HG03066 (cell line): ENCODE data around the gene TSPAN16.
"Not testable (repeated sequence)": the region's sequence is repeated elsewhere in the genome, so short reads cannot be mapped to it uniquely, and the experiment has no call there.

Source experiments
- ATAC-seq: cut with Tn5 transposase; IDR thresholded peaks from one replicate; pipeline ENCODE4 v1.9.1; 2021; ENCODE audit warnings: low read depth; ENCODE audit not compliant: unreplicated experiment

Gene TSPAN16

DNA sequence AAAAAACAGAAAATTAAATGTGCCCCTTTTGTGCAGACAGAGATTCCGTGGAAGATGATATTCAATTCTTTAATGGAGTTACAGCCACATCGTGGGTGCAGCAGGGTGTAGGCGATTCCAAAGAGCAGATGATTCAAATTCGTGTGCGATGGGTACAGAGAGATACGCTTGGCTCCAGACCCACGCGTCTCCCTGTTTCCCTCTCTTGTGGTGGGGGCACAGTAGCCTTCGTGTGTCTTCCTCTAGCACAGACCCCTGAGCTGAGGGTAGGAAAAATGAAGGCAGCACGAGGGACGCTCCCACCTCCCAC, 4.8 kb downstream of the TSPAN16 start:
- ATAC-seq = no peak

DNA sequence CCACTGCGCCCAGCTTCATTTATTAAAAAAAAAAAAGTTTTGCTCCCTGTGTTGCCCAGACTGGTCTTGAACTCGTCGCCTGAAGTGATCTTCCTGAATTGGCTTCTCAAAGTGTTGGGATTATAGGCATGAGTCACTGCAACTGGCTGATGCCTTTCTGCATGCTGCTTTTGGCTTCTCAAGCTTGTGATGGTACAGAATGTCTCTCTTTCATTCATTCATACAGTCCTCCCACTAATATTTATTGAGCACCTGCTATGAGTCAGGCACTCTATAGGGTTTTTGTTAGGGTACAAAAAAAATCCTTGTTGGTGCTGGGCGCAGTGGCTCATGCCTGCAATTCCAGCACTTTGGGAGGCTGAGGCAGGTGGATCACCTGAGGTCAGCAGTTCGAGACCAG, 9.0 kb downstream of the TSPAN16 start:
- ATAC-seq = no peak

- ATAC-seq = no peak
Observed at GRCh38 chr19:11306337-11306736, 10.4 kb downstream of the TSPAN16 start.

- ATAC-seq = not testable (repeated sequence)
Observed at GRCh38 chr19:11320278-11320995, 24.5 kb downstream of the TSPAN16 start.

DNA sequence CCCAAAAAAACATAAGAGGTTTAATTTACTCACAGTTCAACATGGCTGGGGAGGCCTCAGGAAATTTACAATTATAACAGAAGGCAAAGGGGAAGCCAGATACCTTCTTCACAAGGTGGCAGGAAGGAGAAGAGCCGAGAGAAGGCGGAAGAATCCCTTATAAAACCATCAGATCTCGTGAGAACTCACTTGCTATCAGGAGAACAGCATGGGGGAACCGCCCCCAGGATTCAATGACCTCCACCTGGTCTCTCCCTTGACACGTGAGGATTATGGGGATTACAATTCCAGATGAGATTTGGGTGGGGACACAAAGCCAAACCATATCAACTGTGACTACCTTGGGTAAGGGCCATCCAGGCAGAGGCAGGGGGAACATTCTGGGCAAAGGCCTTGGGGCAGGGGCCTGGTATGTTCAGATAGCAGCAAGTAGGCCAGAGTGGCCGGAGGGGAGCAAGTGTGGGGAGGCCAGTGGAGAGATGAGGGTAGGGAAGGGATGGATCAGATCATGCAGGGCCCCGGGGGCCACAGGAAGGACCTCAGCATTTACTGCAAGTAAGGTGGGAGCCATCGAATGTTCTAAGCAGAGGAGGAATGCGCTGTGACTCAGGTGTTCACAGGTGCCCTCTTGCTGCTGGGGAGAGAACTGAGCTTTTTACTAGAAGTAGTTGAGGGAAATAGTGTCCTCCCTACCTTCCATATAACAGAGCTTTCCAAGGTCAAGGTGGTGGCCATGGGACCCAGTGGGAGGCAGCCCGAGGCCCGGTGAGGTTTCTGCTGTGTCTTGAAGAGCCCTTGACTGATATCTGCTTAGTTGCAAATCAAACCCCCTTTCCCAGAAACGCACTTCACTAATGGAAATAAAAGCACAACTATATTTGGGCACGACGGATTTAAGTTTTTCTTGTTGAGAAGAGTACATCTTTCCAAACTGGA, 25.5 kb downstream of the TSPAN16 start:
- no peak for ATAC-seq

- no peak for ATAC-seq
Observed at GRCh38 chr19:11322269-11323024, 26.5 kb downstream of the TSPAN16 start.

DNA sequence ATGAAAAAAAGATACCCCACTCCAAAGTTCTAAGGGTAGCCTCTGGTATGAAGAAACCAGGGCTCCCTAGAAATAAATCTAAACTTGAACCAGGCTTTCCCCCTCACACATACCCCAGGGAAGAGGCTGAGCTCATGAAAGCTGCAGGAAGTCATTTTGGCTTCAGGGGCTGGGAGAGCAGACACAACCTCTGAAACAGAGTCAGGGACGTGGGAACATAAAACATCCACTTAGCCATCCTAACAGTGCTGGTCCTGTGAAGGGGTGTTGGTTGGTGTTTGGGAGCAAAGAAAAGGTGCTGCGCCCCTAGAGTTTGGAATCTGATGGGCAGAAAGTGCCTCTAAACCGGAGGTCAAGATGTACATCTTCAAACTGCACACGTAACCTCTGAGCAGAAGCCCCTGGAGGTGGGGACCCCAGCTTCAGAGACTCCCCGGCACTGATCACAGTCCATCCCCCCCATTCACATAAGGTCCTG, 27.7 kb downstream of the TSPAN16 start:
- ATAC-seq = no peak

DNA sequence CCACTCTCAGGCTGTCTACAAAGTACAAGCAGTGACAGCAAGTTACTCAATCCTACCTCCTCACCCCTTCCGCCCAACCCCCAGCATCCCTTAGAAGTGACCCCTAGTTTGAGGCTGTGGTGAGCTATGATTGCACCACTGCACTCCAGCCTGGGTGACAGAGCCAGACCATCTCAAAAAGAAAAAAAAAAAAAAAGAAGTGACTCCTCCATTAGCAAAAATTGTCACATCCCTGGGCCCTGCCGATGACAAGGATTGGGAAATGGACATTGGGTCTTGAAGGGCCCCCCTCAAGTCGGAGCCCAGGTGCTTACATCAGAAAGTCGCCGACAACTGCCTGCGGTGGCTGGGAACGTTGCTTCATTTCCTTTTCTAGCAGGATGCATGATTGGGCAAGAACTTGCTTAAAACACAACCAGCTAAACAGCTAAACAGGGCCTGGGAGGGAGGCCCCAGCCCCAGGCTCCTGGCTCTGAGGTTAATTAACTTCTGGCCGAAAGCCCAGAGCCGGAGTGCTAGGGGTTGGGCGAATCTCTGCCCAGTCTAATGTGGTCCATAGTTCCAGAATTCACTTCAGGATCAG, 28.2 kb downstream of the TSPAN16 start:
- no peak for ATAC-seq

- ATAC-seq = no peak
Observed at GRCh38 chr19:11324748-11325389, 28.9 kb downstream of the TSPAN16 start.

DNA sequence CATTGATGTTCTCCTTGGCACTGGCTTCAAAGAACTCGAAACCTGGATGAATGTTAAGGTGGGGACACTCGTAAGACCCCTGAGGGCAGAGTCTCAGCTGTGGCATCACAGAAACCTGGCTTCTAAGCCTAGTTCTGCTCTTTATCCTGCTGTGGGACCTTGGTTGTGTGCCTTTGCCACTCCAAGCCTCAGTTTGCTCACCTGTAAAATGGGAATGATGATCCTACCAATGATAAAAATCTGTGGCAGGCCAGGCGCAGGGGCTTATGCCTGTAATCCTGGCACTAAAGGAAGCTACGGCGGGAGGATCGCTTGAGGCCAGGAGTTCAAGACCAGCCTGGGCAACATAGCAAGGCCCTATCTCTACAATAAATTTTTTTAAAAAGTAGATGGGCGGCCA, 29.6 kb downstream of the TSPAN16 start:
- ATAC-seq = no peak

GRCh38 chr19:11330127-11330526, 34.2 kb downstream of the TSPAN16 start:
- no peak for ATAC-seq

DNA sequence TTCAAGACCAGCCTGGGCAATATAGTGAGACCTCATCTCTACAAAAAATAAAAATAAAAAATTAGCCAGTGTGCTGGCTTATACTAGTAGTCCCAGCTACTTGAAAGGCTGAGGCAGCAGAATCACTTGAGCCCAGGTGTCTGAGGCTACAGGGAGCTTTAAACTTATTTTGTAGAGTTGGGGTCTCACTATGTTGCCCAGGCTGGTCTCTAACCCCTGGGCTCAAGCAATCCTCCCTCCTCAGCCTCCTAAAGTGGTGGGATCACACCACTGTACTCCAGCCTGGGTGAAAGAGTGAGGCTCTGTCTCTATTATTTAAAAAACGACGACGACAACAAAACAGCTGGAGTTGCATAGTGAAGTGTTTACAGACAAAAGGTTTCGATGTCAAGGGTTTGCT, 35.5 kb downstream of the TSPAN16 start:
- ATAC-seq = no peak

GRCh38 chr19:11332822-11333221, 36.9 kb downstream of the TSPAN16 start:
- ATAC-seq = no peak

DNA sequence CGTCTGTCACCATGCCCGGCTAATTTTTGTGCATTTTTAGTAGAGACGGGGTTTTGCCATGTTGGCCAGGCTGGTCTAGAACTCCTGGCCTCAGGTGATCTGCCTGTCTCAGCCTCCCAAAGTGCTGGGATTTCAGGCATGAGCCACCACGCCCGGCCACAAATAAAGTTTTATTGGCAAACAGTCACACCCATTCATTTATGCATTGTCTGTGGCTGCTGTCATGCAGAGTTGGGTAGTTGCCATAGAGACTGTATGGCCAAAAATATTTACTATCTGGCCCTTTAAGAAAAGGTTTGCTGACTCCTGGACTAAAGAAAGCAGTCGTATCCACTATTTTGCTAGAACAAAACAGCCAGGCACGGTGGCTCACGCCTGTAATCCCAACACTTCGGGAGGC, 37.9 kb downstream of the TSPAN16 start:
- not testable (repeated sequence) for ATAC-seq

DNA sequence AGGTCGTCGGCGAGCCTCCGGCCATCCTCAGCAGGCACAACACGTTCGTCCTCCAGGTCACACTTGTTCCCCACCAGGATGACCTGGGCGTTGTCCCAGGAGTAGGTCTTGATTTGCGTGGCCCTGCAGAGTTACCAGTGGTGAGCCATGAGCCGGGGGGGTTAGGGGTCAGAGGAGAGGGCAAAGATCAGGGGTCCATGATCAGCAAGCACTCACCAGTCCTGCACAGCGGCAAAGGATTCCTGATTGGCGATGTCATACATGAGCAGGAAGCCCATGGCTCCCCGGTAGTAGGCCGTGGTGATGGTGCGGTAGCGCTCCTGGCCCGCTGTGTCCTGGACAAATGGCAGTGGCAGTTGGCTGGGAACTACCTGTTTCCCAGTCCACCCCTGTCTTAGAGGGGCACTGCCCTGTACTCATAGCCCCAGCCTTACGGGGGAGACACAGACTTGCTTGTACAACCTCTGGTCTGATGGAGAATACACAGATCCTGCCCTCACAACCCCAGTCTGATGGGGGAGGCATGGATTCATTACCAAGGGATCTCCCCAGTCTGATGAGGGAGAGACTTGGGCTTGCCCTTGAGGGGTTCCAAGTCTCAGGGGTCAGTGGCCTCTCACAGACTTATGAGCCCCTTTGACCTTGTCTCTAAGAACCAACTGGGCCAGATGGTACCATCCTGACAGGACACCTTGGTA, 39.6 kb downstream of the TSPAN16 start:
- no peak for ATAC-seq

- no peak for ATAC-seq
Observed at GRCh38 chr19:11337080-11337479, 41.1 kb downstream of the TSPAN16 start.

- ATAC-seq = no peak
Observed at GRCh38 chr19:11338121-11338520, 42.2 kb downstream of the TSPAN16 start.

- ATAC-seq = no peak
Observed at GRCh38 chr19:11338569-11339253, 42.8 kb downstream of the TSPAN16 start.
